Choroid plexus epithelial cell (primary cell): ENCODE results near the gene GALNT12.

Source experiments
- DNase-seq: peaks from one replicate; pipeline ENCODE4 v3.0.0-alpha.2; 2010; ENCODE audit warnings: low read depth
- H3K4me3 ChIP-seq: 2 replicates; pipeline ENCODE4 v1.5.1; 2011; ENCODE audit warnings: low read depth, mild to moderate bottlenecking, control low read depth, low read length, moderate library complexity
- TF ChIP-seq, protein P1 (sequence below): conservative IDR thresholded peaks from 2 replicates; pipeline ENCODE4 v1.5.1; 2011; ENCODE audit warnings: low read depth, mild to moderate bottlenecking, control low read depth, inconsistent platforms, low read length, moderate library complexity

Gene GALNT12

DNA sequence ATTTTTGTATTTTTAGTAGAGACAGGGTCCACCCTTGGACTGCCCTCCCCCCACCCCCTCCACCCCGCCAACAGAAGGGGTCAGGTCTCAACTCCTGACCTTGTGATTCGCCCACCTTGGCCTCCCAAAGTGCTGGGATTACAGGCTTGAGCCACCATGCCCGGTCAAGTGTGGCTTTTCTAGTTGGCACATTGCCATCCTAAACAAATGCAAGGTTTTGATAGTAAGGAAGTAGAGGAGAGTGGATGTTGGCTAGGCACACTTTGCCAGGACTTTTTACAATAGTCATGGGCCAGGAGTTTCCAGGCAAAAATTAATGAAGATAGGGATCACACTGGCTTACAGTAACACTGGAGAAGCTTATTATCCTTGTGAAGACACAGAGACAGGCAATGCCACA, 62.4 kb downstream of the GALNT12 start:
- no peak overlapping the region for H3K4me3 ChIP-seq
- TF ChIP-seq, protein P1, sequence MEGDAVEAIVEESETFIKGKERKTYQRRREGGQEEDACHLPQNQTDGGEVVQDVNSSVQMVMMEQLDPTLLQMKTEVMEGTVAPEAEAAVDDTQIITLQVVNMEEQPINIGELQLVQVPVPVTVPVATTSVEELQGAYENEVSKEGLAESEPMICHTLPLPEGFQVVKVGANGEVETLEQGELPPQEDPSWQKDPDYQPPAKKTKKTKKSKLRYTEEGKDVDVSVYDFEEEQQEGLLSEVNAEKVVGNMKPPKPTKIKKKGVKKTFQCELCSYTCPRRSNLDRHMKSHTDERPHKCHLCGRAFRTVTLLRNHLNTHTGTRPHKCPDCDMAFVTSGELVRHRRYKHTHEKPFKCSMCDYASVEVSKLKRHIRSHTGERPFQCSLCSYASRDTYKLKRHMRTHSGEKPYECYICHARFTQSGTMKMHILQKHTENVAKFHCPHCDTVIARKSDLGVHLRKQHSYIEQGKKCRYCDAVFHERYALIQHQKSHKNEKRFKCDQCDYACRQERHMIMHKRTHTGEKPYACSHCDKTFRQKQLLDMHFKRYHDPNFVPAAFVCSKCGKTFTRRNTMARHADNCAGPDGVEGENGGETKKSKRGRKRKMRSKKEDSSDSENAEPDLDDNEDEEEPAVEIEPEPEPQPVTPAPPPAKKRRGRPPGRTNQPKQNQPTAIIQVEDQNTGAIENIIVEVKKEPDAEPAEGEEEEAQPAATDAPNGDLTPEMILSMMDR: no peak
- no peak for DNase-seq

DNA sequence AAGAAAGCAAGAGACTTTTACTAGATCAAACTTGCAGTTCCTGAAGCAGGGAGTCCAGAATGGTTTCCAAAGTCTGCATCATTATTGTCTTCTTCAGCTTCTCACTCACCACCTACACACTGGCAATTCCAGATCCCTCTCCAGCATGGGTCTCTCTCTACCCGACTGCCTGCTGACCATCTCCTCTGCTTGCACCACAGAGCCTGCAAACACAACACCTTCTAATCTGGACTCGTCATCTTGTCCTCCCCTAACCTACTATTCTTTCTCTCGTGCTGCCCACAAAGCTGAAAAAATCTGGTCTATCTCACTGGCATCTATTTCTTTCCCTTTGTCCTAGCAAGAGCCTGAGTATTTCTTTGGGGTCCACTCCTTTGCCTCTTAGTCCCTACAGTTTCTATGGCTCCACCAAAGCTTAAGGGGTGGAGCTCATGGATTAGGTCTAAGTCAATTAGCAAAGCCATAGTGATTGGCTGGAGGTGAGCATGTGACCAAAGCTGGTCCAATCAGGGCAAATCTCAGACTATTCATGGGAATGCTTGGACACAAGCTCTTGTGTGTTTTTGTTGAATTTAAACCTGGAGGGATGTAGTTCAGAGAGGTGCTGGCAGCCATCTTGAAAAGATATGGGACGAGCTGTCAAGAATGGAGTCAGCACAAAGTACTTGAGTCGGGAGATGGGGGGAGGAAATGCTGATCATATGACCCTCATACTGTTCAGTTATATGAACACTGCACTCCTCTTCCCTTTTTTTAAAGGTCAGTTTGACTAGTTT, 63.5 kb downstream of the GALNT12 start:
- DNase-seq: no peak
- TF ChIP-seq, protein P1: no peak
- H3K4me3 ChIP-seq: no peak overlapping the region

DNA sequence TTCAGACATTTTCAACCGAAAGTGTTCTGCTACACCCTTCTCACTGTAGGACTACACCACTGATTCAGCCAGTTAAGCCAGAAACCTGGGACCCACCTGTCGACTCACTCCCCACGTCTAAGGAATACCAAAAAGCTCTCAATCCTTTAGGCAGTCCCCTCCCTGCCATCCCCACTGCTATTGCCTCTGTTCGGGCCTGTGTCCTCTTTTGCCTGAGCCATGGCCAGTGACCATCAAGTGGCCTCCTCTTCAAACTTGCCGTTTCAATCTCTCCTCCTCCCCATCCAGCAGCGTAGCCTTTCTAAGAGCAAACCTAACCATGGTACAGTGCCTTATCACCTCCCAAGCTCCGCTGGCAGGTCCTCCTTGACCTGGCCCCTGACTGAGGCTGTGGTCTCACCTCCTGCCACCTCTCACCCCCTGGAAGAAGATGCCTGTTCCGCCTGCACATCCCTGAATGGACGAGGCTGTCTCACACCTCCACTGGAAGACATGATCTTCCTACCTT, 64.1 kb downstream of the GALNT12 start:
- TF ChIP-seq, protein P1: no peak
- no peak for DNase-seq
- no peak overlapping the region for H3K4me3 ChIP-seq

DNA sequence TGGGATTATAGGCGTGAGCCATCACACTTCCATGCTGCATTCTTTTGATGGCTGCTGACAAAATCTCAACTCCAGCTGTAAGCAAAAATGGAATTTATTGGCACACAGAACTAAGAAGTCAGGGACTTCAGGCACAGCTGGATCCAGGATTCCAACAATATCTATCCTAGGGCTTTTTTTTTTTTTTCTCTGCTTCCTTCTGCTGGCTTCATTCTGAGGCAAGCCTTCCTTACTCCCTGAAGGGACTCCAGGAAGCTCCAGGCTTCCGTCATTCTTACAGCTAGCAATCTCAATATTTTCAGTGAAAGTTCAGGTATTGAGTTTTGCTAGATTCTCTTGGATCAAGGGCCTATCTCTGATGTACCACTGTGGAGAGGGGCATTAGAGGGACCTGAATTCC, 66.1 kb downstream of the GALNT12 start:
- DNase-seq: no peak
- TF ChIP-seq, protein P1: no peak
- H3K4me3 ChIP-seq: no peak overlapping the region

DNA sequence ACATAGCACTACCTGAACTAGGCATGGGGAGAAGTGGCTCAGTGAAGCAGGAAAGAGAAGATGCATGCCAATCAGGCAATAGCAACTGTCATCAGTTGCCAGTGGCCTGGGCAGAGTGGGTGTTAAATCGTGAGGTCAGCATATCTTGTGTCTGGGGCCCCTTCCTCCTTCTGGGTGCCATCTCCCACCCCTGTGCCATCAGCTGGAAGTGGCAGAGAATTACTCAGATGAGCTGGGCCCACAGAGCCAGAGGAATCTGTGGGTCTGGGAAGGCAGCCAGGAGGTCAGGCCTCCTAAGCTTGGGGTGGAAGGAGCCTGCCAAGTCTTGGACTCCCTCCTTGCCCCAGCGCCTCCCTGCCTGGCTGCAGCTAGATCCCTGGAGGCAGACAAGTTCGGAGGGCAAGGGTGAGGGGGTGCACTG, 66.5 kb downstream of the GALNT12 start:
- TF ChIP-seq, protein P1: no peak
- no peak overlapping the region for H3K4me3 ChIP-seq
- peak; percentile 40 for DNase-seq

DNA sequence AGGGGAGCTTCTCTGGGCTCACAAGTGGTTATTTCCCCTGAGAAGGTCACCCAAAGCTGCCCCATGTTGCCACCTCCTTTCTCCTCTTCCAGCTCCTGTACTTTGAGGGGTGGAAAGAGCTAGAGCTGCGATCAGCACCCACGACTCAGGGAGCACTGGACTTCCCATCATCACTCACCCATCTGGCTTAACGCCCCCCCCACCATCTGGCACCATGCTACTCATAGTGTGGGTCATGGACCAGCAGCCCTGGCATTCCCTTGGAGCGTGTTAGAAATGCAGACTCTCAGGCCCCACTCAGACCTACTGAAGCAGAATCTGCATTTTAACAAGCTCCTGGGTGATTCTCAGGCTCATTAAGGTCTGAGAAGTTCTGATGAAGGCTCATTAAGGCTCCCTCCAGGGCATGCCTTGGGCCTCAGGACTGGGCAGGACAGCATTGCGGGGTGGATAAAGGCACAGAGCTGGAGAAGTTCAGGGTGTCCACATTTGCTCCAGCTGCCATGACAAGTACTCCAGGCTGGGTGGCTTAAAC, 67.3 kb downstream of the GALNT12 start:
- no peak overlapping the region for H3K4me3 ChIP-seq
- TF ChIP-seq, protein P1: no peak
- no peak for DNase-seq

DNA sequence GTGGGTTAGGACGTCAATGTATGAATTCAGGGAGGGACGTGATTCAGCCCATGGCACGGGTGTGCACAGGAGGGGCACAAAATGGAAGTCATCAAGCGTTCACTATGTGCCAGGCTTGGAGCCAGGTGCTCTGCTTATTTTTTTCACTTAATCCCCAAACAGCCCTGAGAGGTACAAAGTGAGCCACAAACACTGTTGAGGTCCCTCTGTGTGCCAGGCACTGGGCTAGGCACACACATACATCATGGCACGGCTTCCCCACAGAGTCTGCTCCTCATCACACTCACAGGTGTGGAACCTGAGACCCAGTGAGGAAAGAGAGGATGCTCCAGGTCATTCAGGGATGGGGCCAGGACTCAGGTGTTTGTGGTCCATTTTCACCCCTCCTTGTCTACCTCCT, 68.1 kb downstream of the GALNT12 start:
- TF ChIP-seq, protein P1: no peak
- H3K4me3 ChIP-seq: no peak overlapping the region
- DNase-seq: no peak
